Panc1 (cell line): ENCODE data around the gene FAM229B. TPM values are rescaled to one million over a fixed set of nuclear protein-coding genes. Genes with fewer than 3 reads are reported as not detected.

Experiments used
- ATAC-seq: fragments of 200-7000 bp; cut with Tn5 transposase; 2 replicates; pipeline ENCODE4 v1.9.1; 2020; ENCODE audit warnings: mild to moderate bottlenecking, moderate library complexity
- BruUV-seq: library from RNA; stranded (reverse); fragments of 400-500 nt; replicated peaks from 2 replicates; lab custom pipeline; 2021; lab: Mats Ljungman, UMichigan
- CTCF ChIA-PET: fragments of 300-600 bp; sonication (Branson Sonifier 250); formaldehyde crosslinking; loops from one replicate; lab custom pipeline; 2022; ENCODE audit warnings: antibody characterized with exemption; lab: Charles Lee
- POLR2A ChIA-PET: fragments of 300-600 bp; sonication (Branson Sonifier 250); formaldehyde crosslinking; loops from one replicate; lab custom pipeline; 2022; ENCODE audit warnings: antibody characterized with exemption; lab: Charles Lee
- DNase-seq: peaks from one replicate; pipeline ENCODE4 v3.0.0-alpha.2; 2010; ENCODE audit warnings: low read depth, low spot score
- H3K27ac ChIP-seq: 2 replicates; pipeline ENCODE4 v1.5.1; 2011; ENCODE audit warnings: mild to moderate bottlenecking, low read length, inconsistent platforms
- H3K27me3 ChIP-seq: fragments of 200-500 bp; sonication (Bioruptor generic); 2 replicates; pipeline ENCODE4 v1.6.0; 2014; ENCODE audit warnings: low read length, inconsistent platforms; ENCODE audit not compliant: control insufficient read depth, insufficient read depth
- H3K36me3 ChIP-seq: fragments of 200-500 bp; sonication (Bioruptor generic); 2 replicates; pipeline ENCODE4 v1.5.1; 2014; ENCODE audit warnings: inconsistent platforms, mild to moderate bottlenecking, low read length, moderate library complexity; ENCODE audit not compliant: control insufficient read depth, insufficient read depth
- H3K4me1 ChIP-seq: 2 replicates; pipeline ENCODE4 v1.5.1; 2011; ENCODE audit warnings: inconsistent platforms, mild to moderate bottlenecking, low read length, moderate library complexity; ENCODE audit not compliant: control insufficient read depth, insufficient read depth
- H3K4me3 ChIP-seq, 2 experiments: 2 replicates each; pipeline ENCODE4 v1.5.1; 2011 to 2012; ENCODE audit warnings: low read depth in 2 of 2, low read length in 2 of 2, mild to moderate bottlenecking in 2 of 2, inconsistent platforms in 1 of 2, moderate library complexity in 1 of 2
- H3K9me3 ChIP-seq: fragments of 200-500 bp; sonication (Bioruptor generic); 2 replicates; pipeline ENCODE4 v1.5.1; 2014; ENCODE audit warnings: low read depth, mild to moderate bottlenecking, inconsistent platforms, low read length, moderate library complexity; ENCODE audit not compliant: control insufficient read depth, insufficient read depth
- CTCF ChIP-seq: fragments of 450-650 bp; IDR thresholded peaks from 2 replicates; pipeline ENCODE4 v1.5.1; 2017; ENCODE audit warnings: mild to moderate bottlenecking
- POLR2AphosphoS5 ChIP-seq: IDR thresholded peaks from 2 replicates; pipeline ENCODE4 v1.6.1; 2012; ENCODE audit warnings: mild to moderate bottlenecking, low read depth, low read length, moderate library complexity
- REST ChIP-seq, 2 experiments: IDR thresholded peaks; 2 replicates each; pipeline ENCODE4 v1.6.1; 2011 to 2012; ENCODE audit warnings: low read depth in 2 of 2, control low read depth in 1 of 2, low read length in 1 of 2, mild to moderate bottlenecking in 1 of 2, moderate library complexity in 1 of 2; ENCODE audit not compliant: insufficient read depth in 1 of 2
- SIN3A ChIP-seq: IDR thresholded peaks from 2 replicates; pipeline ENCODE4 v1.6.1; 2012; ENCODE audit warnings: low read depth, mild to moderate bottlenecking, low read length, moderate library complexity, borderline replicate concordance; ENCODE audit not compliant: insufficient read depth
- TCF7L2 ChIP-seq: IDR thresholded peaks from 2 replicates; pipeline ENCODE4 v1.6.1; 2011; ENCODE audit warnings: mild to moderate bottlenecking, low read depth, low read length, inconsistent platforms
- in situ Hi-C: cut with HindIII; loops from 2 replicates; pipeline ENCODE4 v1.10.0; 2016; ENCODE audit warnings: low sequenced_read_pairs, low pct_unique_long_range_greater_than_20kb
- intact Hi-C: fragments of 100-400 bp; cut with micrococcal nuclease; formaldehyde crosslinking; loops from one replicate; pipeline ENCODE4 v1.10.0; 2022; ENCODE audit not compliant: unreplicated experiment
- total RNA-seq: library from RNA; stranded (reverse); gene quantifications from one replicate; pipeline ENCODE4 v1.2.1, GENCODE V29; 2021; ENCODE audit not compliant: unreplicated experiment

The FAM229B gene
- total RNA-seq, 1 experiment from 2014 or later = 12.0 TPM

- no peak for DNase-seq
- Histone ChIP-seq H3K4me3 (no peak overlapping the region), H3K27ac (no peak overlapping the region), H3K9me3 (no peaks in the 10 kb centered on the region), H3K27me3 (no peaks in the 10 kb centered on the region), H3K4me1 (no peaks in the 10 kb centered on the region), H3K36me3 (no peaks in the 10 kb centered on the region)
- intact Hi-C loops (no loop called here), in situ Hi-C loops (no loop called here)
- peak; percentile 54 for ATAC-seq
- BruUV-seq = no TSS peak
- CTCF ChIA-PET = interaction anchor here (1.2 kb wide), 1 partner anchor 18 kb away, joined by 7 read pairs; no protein-coding TSS in a partner anchor
- TF ChIP-seq CTCF = peak; percentile 8; the same call in 1 of the 2 replicates
- no peak for TF ChIP-seq REST (IDR thresholded peaks at IDR 0.05; ENCODE audit: insufficient read depth in 1 of 2, low read depth in 2 of 2, low read length in 1 of 2)
- POLR2A ChIA-PET = no interaction called here
Measured at GRCh38 chr6:112145080-112145573, 57.7 kb downstream of the FAM229B start.

GRCh38 chr6:112148103-112148502 lies 60.7 kb downstream of the FAM229B start:
- no peaks in the 10 kb centered on the region for H3K36me3 ChIP-seq
- no peaks in the 10 kb centered on the region for H3K4me1 ChIP-seq
- intact Hi-C loops = no loop called here
- no peaks in the 10 kb centered on the region for H3K9me3 ChIP-seq
- ATAC-seq (no peak), DNase-seq (no peak)
- ChIA-PET CTCF (no interaction called here), POLR2A (no interaction called here)
- in situ Hi-C loops = no loop called here
- no TSS peak for BruUV-seq
- no peak overlapping the region for H3K4me3 ChIP-seq
- no peaks in the 10 kb centered on the region for H3K27me3 ChIP-seq
- H3K27ac ChIP-seq = no peak overlapping the region
- no peak for TF ChIP-seq TCF7L2
- no peak for TF ChIP-seq CTCF
- TF ChIP-seq REST (IDR thresholded peaks at IDR 0.05; ENCODE audit: insufficient read depth in 1 of 2, low read depth in 2 of 2, low read length in 1 of 2) = no peak
- no peak for TF ChIP-seq SIN3A
- no peak for TF ChIP-seq POLR2AphosphoS5
